ENCODE results near the gene WDR76. TPM values are rescaled to one million over a fixed set of nuclear protein-coding genes. Genes with fewer than 3 reads are reported as not detected.
"Not testable (repeated sequence)": the region's sequence is repeated elsewhere in the genome, so short reads cannot be mapped to it uniquely, and the experiment has no call there.

Gene WDR76
- total RNA-seq, 2 donors from 2014 or later, result 37.9 to 69.0 TPM

GRCh38 chr15:43799945-43800285 lies 26.9 kb upstream of the WDR76 start, which contains the start of gene SERINC4:
Gene SERINC4 (minus strand): TSS chr15:43800220. CDS start chr15:43799986, 234 bp downstream.
- peaks cover 38% of the 10 kb centered on the region for H3K36me3 Mint-ChIP-seq
- peak within 1 kb of the TSS; percentile 87 to 91 for H3K27ac Mint-ChIP-seq
- H3K9me3 Mint-ChIP-seq, result no peaks in the 10 kb centered on the region

GRCh38 chr15:43800286-43801141 lies 26.3 kb upstream of the WDR76 start, which contains the start of gene HYPK:
Gene HYPK (plus strand): TSS chr15:43800599. CDS start chr15:43800623, 24 bp downstream.
- Mint-ChIP-seq H3K36me3 (peaks cover 37% of the 10 kb centered on the region), H3K9me3 (no peaks in the 10 kb centered on the region), H3K4me1 (ENCODE audit: low read depth in 2 of 2) (peaks cover 36 to 41% of the 10 kb centered on the region in 2 donors), H3K27ac (peak within 1 kb of the TSS; percentile 87 to 91), H3K4me3 (peak within 1 kb of the TSS; percentile 99), H3K27me3 (no peaks in the 10 kb centered on the region)
- DNase-seq (ENCODE audit: low spot score), result peak; percentile 93
- peak; percentile 99 for ATAC-seq

More at GRCh38 chr15:43799945-43800285, 26.9 kb upstream of the WDR76 start, which contains the start of gene SERINC4:
- DNase-seq (ENCODE audit: low spot score), result no peak
- peaks cover 41 to 47% of the 10 kb centered on the region in 2 donors for H3K4me1 Mint-ChIP-seq (ENCODE audit: low read depth in 2 of 2)
- no peak for ATAC-seq
- H3K4me3 Mint-ChIP-seq, result peak within 1 kb of the TSS; percentile 99
- H3K27me3 Mint-ChIP-seq, result no peaks in the 10 kb centered on the region

GRCh38 chr15:43802676-43803075 lies 24.1 kb upstream of the WDR76 start:
- not testable (repeated sequence) for H3K27ac Mint-ChIP-seq; H3K9me3 Mint-ChIP-seq; H3K27me3 Mint-ChIP-seq; DNase-seq (ENCODE audit: low spot score); H3K4me3 Mint-ChIP-seq; ATAC-seq
- Mint-ChIP-seq H3K36me3 (peaks cover 42% of the 10 kb centered on the region), H3K4me1 (ENCODE audit: low read depth in 2 of 2) (peaks cover 27 to 30% of the 10 kb centered on the region in 2 donors)

DNA sequence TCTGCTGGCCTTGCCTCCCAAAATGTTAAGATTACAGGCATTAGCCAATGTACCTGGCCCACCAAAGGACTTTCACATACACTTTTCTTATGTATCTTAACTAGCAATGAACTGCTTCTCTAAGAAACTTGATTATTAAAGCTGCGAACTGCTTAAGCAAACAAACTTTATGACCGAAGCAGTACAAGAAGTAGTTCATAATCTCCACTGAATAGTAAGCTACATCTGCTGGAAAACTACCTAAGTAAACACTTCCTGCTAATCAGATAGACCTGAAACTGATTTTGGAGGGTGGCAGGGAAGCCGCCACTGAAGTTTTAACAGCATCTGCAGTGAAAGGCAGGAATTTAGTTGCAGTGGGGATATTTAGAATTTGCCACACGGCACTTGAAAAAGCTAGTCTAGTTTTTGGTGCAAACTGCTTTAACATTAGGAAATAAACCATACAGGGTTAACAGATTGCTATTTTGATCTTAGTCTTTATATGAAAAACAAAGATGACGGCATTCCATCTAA lies 18.3 kb upstream of the WDR76 start:
- no peaks in the 10 kb centered on the region for H3K27me3 Mint-ChIP-seq
- ATAC-seq (no peak), DNase-seq (ENCODE audit: low spot score) (no peak)
- H3K4me3 Mint-ChIP-seq, result no peak overlapping the region
- peaks cover 32% of the 10 kb centered on the region for H3K36me3 Mint-ChIP-seq
- no peaks in the 10 kb centered on the region for H3K9me3 Mint-ChIP-seq
- H3K4me1 Mint-ChIP-seq (ENCODE audit: low read depth in 2 of 2), result peaks cover 4 to 5% of the 10 kb centered on the region in 2 donors
- H3K27ac Mint-ChIP-seq, result no peak overlapping the region

DNA sequence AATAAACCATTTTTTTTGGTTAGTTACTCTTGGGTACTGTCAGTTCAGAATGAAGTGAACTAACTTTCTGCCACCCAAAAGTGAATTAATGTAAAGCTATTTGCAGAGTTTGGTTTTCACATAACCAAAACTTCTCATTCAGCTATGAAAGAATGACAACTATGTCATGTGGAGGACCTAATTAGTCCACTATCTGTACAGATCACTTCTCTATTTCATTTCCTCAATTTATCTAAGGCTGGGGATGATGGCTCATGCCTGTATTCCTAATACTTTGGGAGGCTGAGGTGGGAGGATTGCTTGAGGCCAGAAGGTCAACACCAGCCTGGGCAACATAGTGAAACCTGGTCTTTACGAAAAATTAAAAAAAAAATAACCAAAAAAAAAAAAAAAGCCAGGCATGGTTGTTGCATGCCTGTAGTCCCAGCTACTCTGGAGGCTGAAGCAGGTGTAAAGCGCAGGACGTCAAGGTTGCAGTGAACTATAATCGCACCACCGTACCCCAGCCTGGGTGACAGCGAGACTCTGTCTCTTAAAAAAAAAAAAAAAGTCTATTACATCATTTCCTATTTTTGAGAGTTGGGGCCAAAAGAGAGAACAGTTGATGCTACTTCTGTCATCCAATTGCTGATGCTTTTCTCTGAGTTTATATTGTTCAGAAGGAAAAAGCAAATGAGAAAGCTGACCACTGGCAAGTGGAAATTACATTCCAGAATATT lies 17.7 kb upstream of the WDR76 start:
- Mint-ChIP-seq H3K9me3 (no peaks in the 10 kb centered on the region), H3K4me3 (no peak overlapping the region), H3K4me1 (ENCODE audit: low read depth in 2 of 2) (peaks cover 4 to 5% of the 10 kb centered on the region in 2 donors), H3K27ac (no peak overlapping the region), H3K36me3 (peaks cover 32% of the 10 kb centered on the region), H3K27me3 (no peaks in the 10 kb centered on the region)
- ATAC-seq, result no peak
- DNase-seq (ENCODE audit: low spot score), result no peak

- not testable (repeated sequence) for H3K27ac Mint-ChIP-seq; DNase-seq (ENCODE audit: low spot score)
- H3K36me3 Mint-ChIP-seq, result peaks cover 28% of the 10 kb centered on the region
Observed at GRCh38 chr15:43815064-43815463, 11.7 kb upstream of the WDR76 start.

DNA sequence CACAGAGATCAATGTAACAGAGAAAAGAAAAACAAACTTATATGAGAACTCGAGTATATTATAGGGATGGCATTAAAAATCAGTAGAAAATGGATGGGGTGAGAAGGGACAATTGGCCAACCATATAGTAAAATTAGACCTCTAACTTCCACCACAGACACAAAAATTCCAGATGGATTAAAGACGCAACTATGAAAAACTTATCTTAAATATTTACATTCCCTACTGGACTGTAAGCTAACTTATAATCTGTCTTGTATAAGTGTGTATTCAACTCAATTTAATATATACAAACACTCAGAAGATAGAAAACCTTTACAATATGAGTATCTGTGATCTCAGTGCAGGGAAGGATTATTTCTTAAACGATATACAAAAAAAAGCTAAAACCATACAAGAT lies 5.3 kb upstream of the WDR76 start:
- no peak for DNase-seq (ENCODE audit: low spot score)
- Mint-ChIP-seq H3K4me1 (ENCODE audit: low read depth in 2 of 2) (peaks cover 19 to 22% of the 10 kb centered on the region in 2 donors), H3K27ac (peak overlapping the region in 1 of 2 donors; percentile 10), H3K36me3 (peaks cover 13% of the 10 kb centered on the region), H3K9me3 (no peaks in the 10 kb centered on the region), H3K27me3 (no peaks in the 10 kb centered on the region), H3K4me3 (peak overlapping the region; percentile 45)
- no peak for ATAC-seq

More at GRCh38 chr15:43815064-43815463, 11.7 kb upstream of the WDR76 start:
- peaks cover 8 to 16% of the 10 kb centered on the region in 2 donors for H3K4me1 Mint-ChIP-seq (ENCODE audit: low read depth in 2 of 2)
- H3K4me3 Mint-ChIP-seq, ATAC-seq, H3K27me3 Mint-ChIP-seq, H3K9me3 Mint-ChIP-seq: not testable (repeated sequence)

DNA sequence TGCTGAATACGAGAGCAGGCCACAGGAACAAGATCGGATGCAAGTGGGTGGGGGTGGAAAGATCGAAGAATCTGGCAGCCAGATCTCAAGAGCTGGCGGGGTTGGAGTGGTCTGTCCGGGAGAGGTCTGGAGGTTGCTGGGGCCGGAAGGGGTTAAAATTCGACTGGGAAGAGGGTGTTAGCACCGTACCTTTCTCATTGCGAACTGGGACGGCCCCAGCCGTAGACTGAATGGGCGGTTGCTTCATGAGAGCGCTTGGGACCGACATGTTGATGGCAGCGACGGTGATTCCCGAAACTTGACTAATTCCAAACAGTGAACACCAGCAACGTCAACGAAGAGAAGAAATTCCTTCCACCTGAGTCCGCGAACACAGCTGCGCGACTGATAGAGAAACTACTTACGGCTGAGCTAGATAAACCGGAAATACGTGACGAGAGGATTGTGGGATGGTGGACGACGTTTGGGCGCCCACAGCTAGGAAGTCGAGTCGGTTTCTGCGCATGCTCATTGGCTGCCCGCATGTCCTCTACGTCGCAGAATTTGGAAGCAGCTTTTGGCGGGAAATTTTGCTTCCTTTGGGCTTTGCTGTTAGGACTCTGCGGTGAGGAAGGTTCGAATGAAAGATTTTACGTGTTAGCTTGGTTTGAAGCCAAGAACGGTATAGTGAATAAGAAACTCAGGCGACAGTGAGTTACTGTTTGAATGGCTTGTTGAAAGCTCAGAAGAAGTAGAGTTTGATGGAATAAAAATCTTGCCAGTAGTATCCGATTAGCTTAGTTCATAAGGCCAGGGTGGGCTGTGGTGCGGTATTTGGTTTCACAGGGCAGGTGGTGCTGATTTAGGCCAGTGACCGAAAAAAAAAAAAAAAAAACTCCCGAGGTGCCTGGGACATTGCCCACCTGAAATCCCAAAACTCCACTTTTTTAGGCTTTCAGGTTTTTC lies 2.2 kb upstream of the WDR76 start, which contains the start of gene MFAP1:
TSS of gene MFAP1 (minus strand) at position 389 of the 945 bp plus-strand sequence. CDS start at position 268, 121 bp downstream.
- H3K4me1 Mint-ChIP-seq (ENCODE audit: low read depth in 2 of 2), result peaks cover 34 to 36% of the 10 kb centered on the region in 2 donors

GRCh38 chr15:43825305-43825704 lies 1.5 kb upstream of the WDR76 start:
- H3K36me3 Mint-ChIP-seq, result peaks cover 14% of the 10 kb centered on the region
- H3K4me1 Mint-ChIP-seq (ENCODE audit: low read depth in 2 of 2), result peaks cover 34 to 41% of the 10 kb centered on the region in 2 donors
- not testable (repeated sequence) for ATAC-seq; DNase-seq (ENCODE audit: low spot score); H3K27me3 Mint-ChIP-seq; H3K9me3 Mint-ChIP-seq
- H3K4me3 Mint-ChIP-seq, result peak overlapping the region; percentile 96
- H3K27ac Mint-ChIP-seq, result peak overlapping the region; percentile 84 to 97

More for the DNA sequence above, 2.2 kb upstream of the WDR76 start, which contains the start of gene MFAP1:
- no peaks in the 10 kb centered on the region for H3K27me3 Mint-ChIP-seq
- H3K27ac Mint-ChIP-seq, result peak within 1 kb of the TSS; percentile 97 to 99
- H3K9me3 Mint-ChIP-seq, result no peaks in the 10 kb centered on the region
- ATAC-seq, result peak; percentile 89 to 94
- peaks cover 14% of the 10 kb centered on the region for H3K36me3 Mint-ChIP-seq
- peak within 1 kb of the TSS; percentile 98 for H3K4me3 Mint-ChIP-seq
- peak; percentile 95 for DNase-seq (ENCODE audit: low spot score)

- no peak for ATAC-seq
- H3K27me3 Mint-ChIP-seq, result no peaks in the 10 kb centered on the region
- DNase-seq (ENCODE audit: low spot score), result no peak
- H3K9me3 Mint-ChIP-seq, result no peaks in the 10 kb centered on the region
- peaks cover 14% of the 10 kb centered on the region for H3K36me3 Mint-ChIP-seq
- H3K27ac Mint-ChIP-seq, result peak overlapping the region; percentile 84 to 97
- H3K4me3 Mint-ChIP-seq, result peak overlapping the region; percentile 96
- peaks cover 34 to 41% of the 10 kb centered on the region in 2 donors for H3K4me1 Mint-ChIP-seq (ENCODE audit: low read depth in 2 of 2)
Observed at GRCh38 chr15:43826029-43826507, 734 bp upstream of the WDR76 start.

GRCh38 chr15:43828061-43828657 lies 1.4 kb downstream of the WDR76 start:
- Mint-ChIP-seq H3K4me3 (peak overlapping the region; percentile 96), H3K9me3 (no peaks in the 10 kb centered on the region), H3K36me3 (peaks cover 14% of the 10 kb centered on the region), H3K27me3 (no peaks in the 10 kb centered on the region), H3K27ac (peak overlapping the region; percentile 84 to 97), H3K4me1 (ENCODE audit: low read depth in 2 of 2) (peaks cover 30 to 40% of the 10 kb centered on the region in 2 donors)
- ATAC-seq, result peak in 1 of 2 donors; percentile 61
- DNase-seq (ENCODE audit: low spot score), result no peak

DNA sequence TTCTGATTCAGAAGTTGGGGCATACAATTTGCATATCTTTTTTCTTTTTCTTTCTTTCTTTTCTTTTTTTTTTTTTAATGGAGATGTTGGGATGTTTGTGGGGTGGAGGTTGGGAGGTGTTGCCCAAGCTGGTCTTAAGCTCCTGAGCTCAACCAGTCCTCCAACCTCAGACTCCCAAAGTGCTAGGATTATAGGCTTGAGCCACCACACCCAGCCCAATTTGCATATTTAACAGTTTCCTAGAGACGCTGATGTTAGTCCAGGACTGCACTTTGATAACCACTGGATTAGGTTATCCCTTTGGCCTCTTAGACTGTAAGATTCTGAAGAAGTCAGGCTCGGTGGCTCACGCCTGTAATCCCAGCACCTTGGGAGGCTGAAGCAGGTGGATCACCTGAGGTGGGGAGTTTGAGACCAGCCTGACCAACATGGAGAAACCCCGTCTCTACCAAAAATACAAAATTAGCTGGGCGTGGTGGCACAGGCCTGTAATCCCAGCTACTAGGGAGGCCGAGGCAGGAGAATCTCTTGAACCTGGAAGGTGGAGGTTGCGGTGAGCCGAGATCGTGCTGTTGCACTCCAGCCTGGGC lies 3.2 kb downstream of the WDR76 start:
- H3K4me1 Mint-ChIP-seq (ENCODE audit: low read depth in 2 of 2), result peaks cover 22 to 32% of the 10 kb centered on the region in 2 donors

More for the DNA sequence above, 3.2 kb downstream of the WDR76 start:
- DNase-seq (ENCODE audit: low spot score); ATAC-seq; H3K27me3 Mint-ChIP-seq; H3K9me3 Mint-ChIP-seq: not testable (repeated sequence)
- Mint-ChIP-seq H3K36me3 (peaks cover 10% of the 10 kb centered on the region), H3K4me3 (peak overlapping the region; percentile 63), H3K27ac (peak overlapping the region; percentile 53 to 84)

Data from natural killer cell treated with Interleukin-12 subunit alpha and Interleukin-12 subunit beta and Interleukin-15 and Interleukin-18, amount 100 ng/mL, for 72 hours (primary cell).